Measurements from ENCODE around the gene FMNL2.

Gene FMNL2

DNA sequence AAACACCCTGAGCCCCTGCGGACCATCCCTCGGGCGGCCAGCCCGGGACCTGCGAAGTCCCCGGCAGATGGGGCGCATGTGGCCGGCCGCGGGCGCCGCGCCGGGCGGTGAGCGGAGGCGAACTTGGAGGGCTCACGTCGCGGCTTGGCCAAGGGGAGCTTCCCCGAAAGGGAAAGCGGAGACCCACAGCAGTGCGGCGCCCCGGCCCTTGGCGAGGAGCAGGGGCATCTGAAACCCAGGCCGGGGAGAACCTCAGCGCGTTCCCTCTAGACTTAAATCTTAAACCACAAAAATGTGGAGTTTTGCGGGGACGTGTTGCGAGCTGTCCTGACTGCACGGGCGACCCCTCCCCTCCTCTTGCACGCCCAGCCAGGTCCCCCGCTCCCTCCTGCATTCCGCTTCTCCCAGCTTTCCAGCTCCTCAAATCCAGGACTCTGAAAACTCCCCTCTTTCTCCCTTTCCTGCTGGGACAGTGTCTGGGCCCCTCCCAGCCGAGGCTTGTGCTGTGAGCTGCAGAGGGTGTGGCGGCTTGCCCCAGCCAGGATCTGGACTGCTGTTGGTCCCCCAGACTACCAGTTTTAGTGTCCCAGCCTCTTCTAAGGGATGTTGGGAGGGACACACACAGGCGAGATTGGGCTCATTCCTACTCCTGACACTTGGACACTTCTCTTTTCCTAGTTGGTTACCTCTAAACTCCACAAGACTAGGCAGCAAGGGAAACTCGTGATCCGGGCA lies 1.3 kb downstream of the FMNL2 start:
- peak; percentile 30 for DNase-seq (ENCODE audit: insufficient read length, low spot score)
- no peak for FAIRE-seq
- TF ChIP-seq POLR2AphosphoS5 (IDR thresholded peaks at IDR 0.05; ENCODE audit: low read depth, low read length) (no peak), TAF1 (IDR thresholded peaks at IDR 0.05; ENCODE audit: low read depth, low read length) (no peak), PAX5 (IDR thresholded peaks at IDR 0.05; ENCODE audit: insufficient read depth, low read length, severe bottlenecking) (no peak), POU2F2 (IDR thresholded peaks at IDR 0.05; ENCODE audit: low read depth, low read length) (no peak), POLR2A (IDR thresholded peaks at IDR 0.05; ENCODE audit: low read depth, low read length) (no peak), SPI1 (IDR thresholded peaks at IDR 0.05; ENCODE audit: low read depth, low read length) (no peak)

DNA sequence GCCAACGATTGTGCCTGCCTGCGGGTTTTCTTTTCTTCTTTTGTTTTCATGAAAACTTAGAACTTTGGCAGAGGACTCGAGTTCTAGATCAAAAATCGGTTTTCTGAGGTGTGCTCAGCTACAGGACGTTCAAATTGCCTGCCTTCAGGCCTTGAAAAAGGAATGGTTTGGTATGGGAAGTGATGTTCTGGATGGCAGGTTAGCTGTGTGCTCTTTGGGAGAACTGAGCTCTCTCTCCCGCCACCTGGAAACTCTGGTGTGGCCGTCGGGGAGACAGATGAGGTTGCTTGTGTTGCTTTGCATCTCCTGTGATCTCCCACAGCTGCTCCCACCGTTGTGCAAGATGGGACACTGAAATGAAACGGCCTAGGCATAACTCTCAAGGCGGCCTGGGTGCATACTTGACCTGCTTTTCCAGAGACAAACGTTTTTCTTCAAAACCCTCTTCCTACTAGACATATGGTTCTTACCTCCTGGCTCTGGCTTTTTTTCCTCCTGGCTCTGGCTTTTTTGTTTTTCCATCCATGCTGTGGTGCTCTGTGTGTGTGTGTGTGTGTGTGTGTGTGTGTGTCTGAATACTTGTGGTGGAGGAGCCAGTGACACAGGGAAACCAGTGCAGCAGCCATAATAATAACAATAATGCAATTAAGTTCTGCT lies 2.0 kb downstream of the FMNL2 start:
- no peak for DNase-seq (ENCODE audit: insufficient read length, low spot score)
- TF ChIP-seq TAF1 (IDR thresholded peaks at IDR 0.05; ENCODE audit: low read depth, low read length) = no peak
- TF ChIP-seq POU2F2 (IDR thresholded peaks at IDR 0.05; ENCODE audit: low read depth, low read length) = no peak
- TF ChIP-seq SPI1 (IDR thresholded peaks at IDR 0.05; ENCODE audit: low read depth, low read length) = no peak
- TF ChIP-seq POLR2A (IDR thresholded peaks at IDR 0.05; ENCODE audit: low read depth, low read length) = no peak
- TF ChIP-seq PAX5 (IDR thresholded peaks at IDR 0.05; ENCODE audit: insufficient read depth, low read length, severe bottlenecking) = no peak
- TF ChIP-seq POLR2AphosphoS5 (IDR thresholded peaks at IDR 0.05; ENCODE audit: low read depth, low read length) = no peak
- FAIRE-seq = no peak

GRCh38 chr2:152337511-152337903 lies 2.5 kb downstream of the FMNL2 start:
- DNase-seq (ENCODE audit: insufficient read length, low spot score) = no peak
- FAIRE-seq = no peak
- TF ChIP-seq POLR2AphosphoS5 (IDR thresholded peaks at IDR 0.05; ENCODE audit: low read depth, low read length) = no peak
- TF ChIP-seq POU2F2 (IDR thresholded peaks at IDR 0.05; ENCODE audit: low read depth, low read length) = no peak
- TF ChIP-seq TAF1 (IDR thresholded peaks at IDR 0.05; ENCODE audit: low read depth, low read length) = no peak
- no peak for TF ChIP-seq POLR2A (IDR thresholded peaks at IDR 0.05; ENCODE audit: low read depth, low read length)

DNA sequence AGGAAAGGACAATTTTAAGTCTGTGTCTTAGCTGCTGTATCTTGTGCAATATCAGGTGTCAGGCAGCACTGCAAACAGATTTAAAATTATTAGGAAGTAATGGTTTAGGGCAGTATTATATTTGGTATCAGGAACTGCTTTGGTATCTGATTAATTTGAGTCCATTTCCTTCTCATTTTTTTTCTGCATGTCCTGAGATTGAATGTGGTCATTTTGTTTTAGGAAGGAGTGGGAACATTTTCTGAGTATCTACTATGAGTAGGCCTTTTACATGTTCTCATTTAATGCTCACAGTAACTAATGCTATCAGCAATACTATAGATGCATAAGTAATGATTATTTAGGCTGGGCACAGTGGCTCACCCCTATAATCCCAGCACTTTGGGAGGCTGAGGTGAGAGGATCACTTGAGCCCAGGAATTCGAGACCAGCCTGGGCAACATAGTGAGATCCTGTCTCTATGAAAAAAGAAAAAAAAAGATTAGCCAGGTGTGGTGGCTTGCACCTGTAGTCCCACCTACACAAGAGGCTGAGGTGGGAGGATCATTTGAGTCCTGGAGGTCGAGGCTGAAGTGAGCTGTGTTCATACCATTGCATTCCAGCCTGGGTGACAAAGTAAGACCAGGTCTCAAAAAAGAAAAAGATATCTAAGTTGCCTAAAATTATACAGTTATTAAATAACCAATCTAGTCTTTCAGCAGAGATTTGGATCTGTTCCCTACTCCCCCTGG lies 4.7 kb downstream of the FMNL2 start:
- no peak for FAIRE-seq
- TF ChIP-seq SPI1 (IDR thresholded peaks at IDR 0.05; ENCODE audit: low read depth, low read length) (no peak), TAF1 (IDR thresholded peaks at IDR 0.05; ENCODE audit: low read depth, low read length) (no peak), POLR2AphosphoS5 (IDR thresholded peaks at IDR 0.05; ENCODE audit: low read depth, low read length) (no peak), POU2F2 (IDR thresholded peaks at IDR 0.05; ENCODE audit: low read depth, low read length) (no peak), POLR2A (IDR thresholded peaks at IDR 0.05; ENCODE audit: low read depth, low read length) (no peak), PAX5 (IDR thresholded peaks at IDR 0.05; ENCODE audit: insufficient read depth, low read length, severe bottlenecking) (no peak)
- no peak for DNase-seq (ENCODE audit: insufficient read length, low spot score)

DNA sequence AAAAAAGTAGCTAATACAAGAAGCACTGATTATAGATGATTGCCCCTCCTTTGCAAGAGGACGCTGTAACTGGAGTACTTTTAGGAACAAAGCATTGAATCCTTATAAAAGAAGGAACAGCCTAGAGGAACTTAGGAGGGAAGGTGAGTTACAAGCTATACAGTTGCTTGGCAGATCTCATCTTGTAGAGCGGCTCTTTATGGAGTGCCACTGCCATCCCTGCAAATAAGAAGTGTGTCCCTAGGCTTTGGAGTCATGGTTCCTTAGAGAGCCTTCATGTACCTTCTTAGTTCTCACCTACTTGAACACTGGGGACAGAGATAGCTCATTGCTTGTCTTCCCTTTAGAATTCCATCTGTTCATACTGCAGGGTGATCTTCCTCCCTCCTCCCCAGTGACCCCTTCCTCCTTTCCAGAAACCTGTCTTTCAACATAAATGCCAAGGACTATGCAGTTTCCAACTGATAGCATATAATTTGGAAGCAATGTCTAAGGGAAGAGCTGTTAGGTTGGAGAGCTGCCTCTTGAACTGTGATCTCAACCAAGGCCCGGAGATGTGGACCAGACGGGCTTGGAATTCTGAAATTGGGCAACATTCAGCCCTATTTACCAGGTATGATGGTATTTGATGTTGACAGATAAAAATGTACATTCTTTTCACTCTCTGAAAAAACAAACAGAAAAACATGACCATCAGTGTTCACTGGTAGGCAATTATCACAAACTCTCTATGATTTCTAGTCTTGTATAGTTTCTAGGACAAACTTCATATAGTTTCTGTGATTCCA lies 7.5 kb downstream of the FMNL2 start:
- no peak for FAIRE-seq
- DNase-seq (ENCODE audit: insufficient read length, low spot score) = no peak
- TF ChIP-seq PAX5 (IDR thresholded peaks at IDR 0.05; ENCODE audit: insufficient read depth, low read length, severe bottlenecking) (no peak), SPI1 (IDR thresholded peaks at IDR 0.05; ENCODE audit: low read depth, low read length) (no peak), POU2F2 (IDR thresholded peaks at IDR 0.05; ENCODE audit: low read depth, low read length) (no peak), POLR2AphosphoS5 (IDR thresholded peaks at IDR 0.05; ENCODE audit: low read depth, low read length) (no peak), TAF1 (IDR thresholded peaks at IDR 0.05; ENCODE audit: low read depth, low read length) (no peak), POLR2A (IDR thresholded peaks at IDR 0.05; ENCODE audit: low read depth, low read length) (no peak)

DNA sequence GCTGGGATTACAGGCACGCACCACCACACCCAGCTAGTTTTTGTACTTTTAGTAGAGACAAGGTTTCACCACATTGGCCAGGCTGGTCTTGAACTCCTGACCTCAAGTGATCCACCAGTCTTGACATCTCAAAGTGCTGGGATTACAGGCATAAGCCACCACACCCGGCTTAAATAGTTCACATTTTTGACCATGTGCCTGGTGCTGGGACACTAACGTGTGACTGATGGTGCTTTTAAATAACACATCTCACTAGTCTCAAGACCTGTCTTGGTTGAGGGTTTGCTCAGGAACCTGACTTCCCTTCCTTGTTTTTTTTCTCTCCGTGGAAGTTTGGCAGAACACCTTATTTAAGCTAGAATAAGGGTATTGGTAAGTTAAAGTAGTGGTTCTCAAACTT lies 8.5 kb downstream of the FMNL2 start:
- FAIRE-seq = no peak
- DNase-seq (ENCODE audit: insufficient read length, low spot score) = no peak
- TF ChIP-seq POLR2A (IDR thresholded peaks at IDR 0.05; ENCODE audit: low read depth, low read length) (no peak), PAX5 (IDR thresholded peaks at IDR 0.05; ENCODE audit: insufficient read depth, low read length, severe bottlenecking) (no peak), POLR2AphosphoS5 (IDR thresholded peaks at IDR 0.05; ENCODE audit: low read depth, low read length) (no peak), TAF1 (IDR thresholded peaks at IDR 0.05; ENCODE audit: low read depth, low read length) (no peak)

- FAIRE-seq (no peak), DNase-seq (ENCODE audit: insufficient read length, low spot score) (no peak)
- no peak for TF ChIP-seq POLR2AphosphoS5 (IDR thresholded peaks at IDR 0.05; ENCODE audit: low read depth, low read length)
- no peak for TF ChIP-seq TAF1 (IDR thresholded peaks at IDR 0.05; ENCODE audit: low read depth, low read length)
- TF ChIP-seq PAX5 (IDR thresholded peaks at IDR 0.05; ENCODE audit: insufficient read depth, low read length, severe bottlenecking) = no peak
- TF ChIP-seq POLR2A (IDR thresholded peaks at IDR 0.05; ENCODE audit: low read depth, low read length) = no peak
- TF ChIP-seq POU2F2 (IDR thresholded peaks at IDR 0.05; ENCODE audit: low read depth, low read length) = no peak
- no peak for TF ChIP-seq SPI1 (IDR thresholded peaks at IDR 0.05; ENCODE audit: low read depth, low read length)
These were observed 9.7 kb downstream of the FMNL2 start for GRCh38 chr2:152344579-152345195.

- no peak for DNase-seq (ENCODE audit: insufficient read length, low spot score)
- TF ChIP-seq POLR2A (IDR thresholded peaks at IDR 0.05; ENCODE audit: low read depth, low read length) (no peak), SPI1 (IDR thresholded peaks at IDR 0.05; ENCODE audit: low read depth, low read length) (no peak), TAF1 (IDR thresholded peaks at IDR 0.05; ENCODE audit: low read depth, low read length) (no peak), POLR2AphosphoS5 (IDR thresholded peaks at IDR 0.05; ENCODE audit: low read depth, low read length) (no peak), PAX5 (IDR thresholded peaks at IDR 0.05; ENCODE audit: insufficient read depth, low read length, severe bottlenecking) (no peak), POU2F2 (IDR thresholded peaks at IDR 0.05; ENCODE audit: low read depth, low read length) (no peak)
- FAIRE-seq = no peak
These were observed 12.1 kb downstream of the FMNL2 start for GRCh38 chr2:152347076-152347475.
